Mesenchymal stem cell (in vitro differentiated cells and primary cell): ENCODE measurements around the gene CEP20.

ENCODE experiments used
- DNase-seq: peaks from one replicate; pipeline ENCODE4 v3.0.0-alpha.2; 2013
- H2AFZ ChIP-seq: one replicate; pipeline ENCODE4 v1.6.1; 2013; ENCODE audit warnings: low read depth, mild to moderate bottlenecking, control low read depth, inconsistent platforms, low read length, moderate library complexity
- H2AK5ac ChIP-seq: 2 replicates; pipeline ENCODE4 v1.6.1; 2013; ENCODE audit warnings: low read length, moderate library complexity, mild to moderate bottlenecking, inconsistent platforms; ENCODE audit not compliant: severe bottlenecking
- H2BK120ac ChIP-seq: one replicate; pipeline ENCODE4 v1.6.1; 2013; ENCODE audit warnings: low read depth, mild to moderate bottlenecking, inconsistent platforms, low read length, moderate library complexity
- H2BK12ac ChIP-seq, 2 experiments: one replicate each; pipeline ENCODE4 v1.6.1; 2013; ENCODE audit warnings: inconsistent platforms in 2 of 2, low read length in 2 of 2, mild to moderate bottlenecking in 2 of 2, moderate library complexity in 2 of 2, control low read depth in 1 of 2
- H2BK15ac ChIP-seq: one replicate; pipeline ENCODE4 v1.6.1; 2013; ENCODE audit warnings: mild to moderate bottlenecking, low read depth, inconsistent platforms; ENCODE audit not compliant: poor library complexity, severe bottlenecking
- H2BK5ac ChIP-seq: 2 replicates; pipeline ENCODE4 v1.6.1; 2013; ENCODE audit warnings: low read depth, mild to moderate bottlenecking, low read length, control low read depth, inconsistent platforms; ENCODE audit not compliant: poor library complexity, severe bottlenecking
- H3K14ac ChIP-seq, 2 experiments: one replicate each; pipeline ENCODE4 v1.6.1; 2013; ENCODE audit warnings: inconsistent platforms in 2 of 2, low read length in 2 of 2, control low read depth in 1 of 2, mild to moderate bottlenecking in 1 of 2, moderate library complexity in 1 of 2
- H3K18ac ChIP-seq, 2 experiments: one replicate each; pipeline ENCODE4 v1.6.1; 2013; ENCODE audit warnings: inconsistent platforms in 2 of 2, low read length in 2 of 2, control low read depth in 1 of 2, low read depth in 1 of 2, mild to moderate bottlenecking in 1 of 2
- H3K23ac ChIP-seq, 2 experiments: one replicate each; pipeline ENCODE4 v1.6.1; 2013; ENCODE audit warnings: inconsistent platforms in 2 of 2, low read length in 2 of 2, mild to moderate bottlenecking in 2 of 2, moderate library complexity in 2 of 2, control low read depth in 1 of 2
- H3K27ac ChIP-seq: 2 replicates; pipeline ENCODE4 v1.5.1; 2013; ENCODE audit warnings: mild to moderate bottlenecking, moderate library complexity, low read length, control low read depth, inconsistent platforms; ENCODE audit not compliant: poor library complexity, severe bottlenecking
- H3K27me3 ChIP-seq, 2 experiments: 2 replicates each; pipeline versions ENCODE4 v1.6.1 to v1.7.0; 2013; ENCODE audit warnings: low read length in 2 of 2, mild to moderate bottlenecking in 2 of 2, moderate library complexity in 2 of 2, control low read depth in 1 of 2, inconsistent platforms in 1 of 2; ENCODE audit not compliant: control insufficient read depth in 1 of 2, insufficient read depth in 1 of 2
- H3K36me3 ChIP-seq, 2 experiments: 2 replicates each; pipeline versions ENCODE4 v1.6.1 to v1.7.0; 2013; ENCODE audit warnings: low read length in 2 of 2, control low read depth in 1 of 2, inconsistent platforms in 1 of 2, low read depth in 1 of 2, mild to moderate bottlenecking in 1 of 2; ENCODE audit not compliant: insufficient read depth in 2 of 2, control insufficient read depth in 1 of 2
- H3K4ac ChIP-seq, 2 experiments: one replicate each; pipeline ENCODE4 v1.6.1; 2013; ENCODE audit warnings: inconsistent platforms in 2 of 2, low read length in 2 of 2, mild to moderate bottlenecking in 2 of 2, moderate library complexity in 2 of 2, control low read depth in 1 of 2, low read depth in 1 of 2
- H3K4me1 ChIP-seq: 2 replicates; pipeline ENCODE4 v1.6.1; 2013; ENCODE audit warnings: low read depth, low read length, control low read depth; ENCODE audit not compliant: control insufficient read depth, insufficient read depth
- H3K4me2 ChIP-seq: 2 replicates; pipeline ENCODE4 v1.6.1; 2013; ENCODE audit warnings: low read length, mild to moderate bottlenecking, inconsistent platforms; ENCODE audit not compliant: poor library complexity, severe bottlenecking
- H3K4me3 ChIP-seq, 2 experiments: 2 replicates each; pipeline versions ENCODE4 v1.5.1 to v1.7.0; 2013; ENCODE audit warnings: low read length in 2 of 2, mild to moderate bottlenecking in 2 of 2, control low read depth in 1 of 2, low read depth in 1 of 2; ENCODE audit not compliant: insufficient read depth in 1 of 2
- H3K79me1 ChIP-seq: replicated peaks from 2 replicates; pipeline ENCODE4 v1.6.1; 2013; ENCODE audit warnings: mild to moderate bottlenecking, control low read depth, low read length, inconsistent platforms; ENCODE audit not compliant: poor library complexity, severe bottlenecking
- H3K9ac ChIP-seq: 2 replicates; pipeline ENCODE4 v1.7.0; 2013; ENCODE audit warnings: mild to moderate bottlenecking, low read length, moderate library complexity
- H3K9me3 ChIP-seq: 2 replicates; pipeline ENCODE4 v1.7.0; 2013; ENCODE audit warnings: mild to moderate bottlenecking, low read length; ENCODE audit not compliant: control insufficient read depth
- H4K8ac ChIP-seq: one replicate; pipeline ENCODE4 v1.6.1; 2013; ENCODE audit warnings: inconsistent platforms, mild to moderate bottlenecking, low read length, moderate library complexity
- H4K91ac ChIP-seq: one replicate; pipeline ENCODE4 v1.6.1; 2013; ENCODE audit warnings: mild to moderate bottlenecking, low read length, inconsistent platforms
- WGBS: methylation state at CpG from one replicate; pipeline ENCODE4 v1.1.7; 2013; ENCODE audit warnings: mixed read lengths; 5-methylcytosine and 5-hydroxymethylcytosine counted together

Gene CEP20

DNA sequence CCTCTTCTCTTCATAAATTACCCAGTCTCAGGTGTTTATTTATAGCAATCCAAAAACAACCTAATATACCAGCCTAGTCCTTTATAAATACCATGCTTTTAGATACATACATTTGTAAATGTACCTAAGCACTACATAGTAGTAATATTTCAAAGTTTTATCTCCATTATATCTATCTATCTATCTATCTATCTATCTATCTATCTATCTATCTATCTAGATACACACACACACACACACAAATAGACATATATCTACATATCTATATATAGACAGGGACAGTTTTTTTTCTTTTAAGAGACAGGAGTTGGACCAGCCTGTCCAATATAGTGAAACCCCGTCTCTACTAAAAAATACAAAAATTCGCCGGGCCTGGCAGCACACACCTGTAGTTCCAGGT lies 5.8 kb downstream of the CEP20 start:
- H2BK15ac ChIP-seq = no peak overlapping the region
- no peaks in the 10 kb centered on the region for H3K9me3 ChIP-seq
- no peak overlapping the region for H2AFZ ChIP-seq
- H2BK12ac ChIP-seq = no peak overlapping the region
- H3K18ac ChIP-seq = no peak overlapping the region
- H3K23ac ChIP-seq = no peak overlapping the region
- H2BK120ac ChIP-seq = no peak overlapping the region
- no peak overlapping the region for H2BK5ac ChIP-seq
- peaks cover 6% of the 10 kb centered on the region for H3K4me1 ChIP-seq
- no peak overlapping the region for H3K4me3 ChIP-seq
- WGBS = 78% methylated on average over 3 of the region's 3 CpGs
- no peak overlapping the region for H4K8ac ChIP-seq
- no peak overlapping the region for H3K4me2 ChIP-seq
- H3K14ac ChIP-seq = no peak overlapping the region
- no peak overlapping the region for H2AK5ac ChIP-seq
- H3K27me3 ChIP-seq = no peaks in the 10 kb centered on the region
- peaks cover 15% of the 10 kb centered on the region for H3K79me1 ChIP-seq
- H3K27ac ChIP-seq = no peak overlapping the region
- no peak overlapping the region for H4K91ac ChIP-seq
- no peak for DNase-seq
- H3K4ac ChIP-seq = no peak overlapping the region
- H3K9ac ChIP-seq = no peak overlapping the region
- H3K36me3 ChIP-seq = peaks cover 28 to 34% of the 10 kb centered on the region in 2 experiments

DNA sequence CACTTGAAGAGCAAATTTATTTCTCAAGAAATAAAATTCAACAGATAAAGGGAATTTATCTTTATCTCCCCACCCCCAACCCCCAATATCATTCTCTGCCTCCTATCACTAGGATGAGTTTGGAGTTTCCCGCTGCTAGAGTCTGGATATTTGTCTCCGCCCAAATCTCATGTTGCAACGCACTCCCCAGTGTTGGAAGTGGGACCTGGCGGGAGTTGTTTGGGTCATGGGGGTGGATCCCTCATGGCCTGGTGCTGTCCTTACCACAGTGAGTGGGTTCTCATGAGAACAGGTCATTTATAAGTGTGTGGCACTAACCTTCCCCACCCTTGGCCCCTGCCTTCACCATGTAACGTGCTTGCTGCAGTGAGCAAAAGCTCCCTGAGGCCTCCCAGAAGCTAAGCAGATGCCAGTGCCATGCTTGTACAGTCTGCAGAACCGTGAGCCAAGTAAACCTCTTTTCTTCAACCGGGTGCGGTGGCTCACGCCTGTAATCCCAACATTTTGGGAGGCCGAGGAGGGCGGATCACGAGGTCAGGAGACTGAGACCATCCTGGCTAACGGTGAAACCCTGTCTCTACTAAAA lies 6.5 kb downstream of the CEP20 start:
- 93% methylated on average over 13 of the region's 13 CpGs for WGBS
- no peak overlapping the region for H3K4me3 ChIP-seq
- H3K18ac ChIP-seq = no peak overlapping the region
- no peak overlapping the region for H2BK120ac ChIP-seq
- no peak overlapping the region for H3K9ac ChIP-seq
- no peak overlapping the region for H2BK5ac ChIP-seq
- no peak overlapping the region for H2AK5ac ChIP-seq
- H2BK12ac ChIP-seq = no peak overlapping the region
- no peak overlapping the region for H3K4ac ChIP-seq
- H3K27ac ChIP-seq = no peak overlapping the region
- no peak overlapping the region for H3K4me2 ChIP-seq
- H4K91ac ChIP-seq = no peak overlapping the region
- no peak overlapping the region for H3K23ac ChIP-seq
- H3K36me3 ChIP-seq = peaks cover 30 to 41% of the 10 kb centered on the region in 2 experiments
- no peak overlapping the region for H4K8ac ChIP-seq
- no peak overlapping the region for H2AFZ ChIP-seq
- no peaks in the 10 kb centered on the region for H3K27me3 ChIP-seq
- peaks cover 15% of the 10 kb centered on the region for H3K79me1 ChIP-seq
- no peaks in the 10 kb centered on the region for H3K9me3 ChIP-seq
- no peak for DNase-seq
- peaks cover 6% of the 10 kb centered on the region for H3K4me1 ChIP-seq
- H2BK15ac ChIP-seq = no peak overlapping the region
- no peak overlapping the region for H3K14ac ChIP-seq

DNA sequence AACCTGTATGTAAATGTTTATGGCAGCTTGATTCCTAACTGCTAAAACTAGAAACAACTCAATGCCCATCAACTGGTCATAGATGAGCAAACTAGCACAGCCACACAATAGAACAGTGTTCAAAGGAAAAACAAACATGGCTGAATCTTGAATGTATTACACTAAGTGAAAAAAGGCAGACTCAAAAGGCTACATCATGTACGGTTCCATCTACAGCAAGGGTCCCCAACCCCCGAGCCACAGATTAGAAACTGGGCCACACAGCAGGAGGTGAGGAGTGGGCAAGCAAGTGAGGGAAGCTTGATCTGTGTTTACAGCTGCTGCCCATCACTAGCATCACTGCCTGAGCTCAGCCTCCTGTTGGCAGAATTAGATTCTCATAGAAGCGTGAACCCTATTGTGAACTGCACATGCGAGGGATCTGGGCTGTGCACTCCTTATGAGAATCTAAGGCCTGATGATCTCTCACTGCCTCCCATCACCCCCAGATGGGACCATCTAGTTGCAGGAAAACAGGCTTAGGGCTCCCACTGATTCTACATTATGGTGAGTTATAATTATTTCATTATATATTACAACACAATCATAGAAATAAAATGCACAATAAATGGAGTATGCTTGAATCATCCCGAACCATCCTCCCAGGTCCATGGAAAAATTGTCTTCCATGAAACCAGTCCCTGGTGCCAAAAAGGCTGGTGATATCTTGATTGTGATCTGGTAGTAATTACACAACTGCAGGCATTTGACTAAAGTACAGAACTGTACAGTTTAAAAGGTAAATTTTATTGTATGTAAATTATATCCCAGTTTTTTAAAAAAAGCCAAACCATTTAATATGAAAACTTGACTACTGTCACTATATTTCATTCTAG lies 7.7 kb downstream of the CEP20 start:
- H3K4me1 ChIP-seq = peaks cover 12% of the 10 kb centered on the region
- no peak overlapping the region for H3K23ac ChIP-seq
- peak overlapping the region; percentile 54 for H3K9ac ChIP-seq
- no peak overlapping the region for H2BK120ac ChIP-seq
- no peak overlapping the region for H4K91ac ChIP-seq
- H3K4ac ChIP-seq = peak overlapping the region in 1 of 2 experiments; percentile 80
- H3K27me3 ChIP-seq = no peaks in the 10 kb centered on the region
- no peak overlapping the region for H2AFZ ChIP-seq
- H3K14ac ChIP-seq = no peak overlapping the region
- no peaks in the 10 kb centered on the region for H3K9me3 ChIP-seq
- peaks cover 15% of the 10 kb centered on the region for H3K79me1 ChIP-seq
- H2BK5ac ChIP-seq = no peak overlapping the region
- no peak overlapping the region for H2BK12ac ChIP-seq
- 94% methylated on average over 4 of the region's 5 CpGs for WGBS
- no peak overlapping the region for H2BK15ac ChIP-seq
- H2AK5ac ChIP-seq = no peak overlapping the region
- peak overlapping the region; percentile 75 for H4K8ac ChIP-seq
- H3K18ac ChIP-seq = no peak overlapping the region
- no peak overlapping the region for H3K27ac ChIP-seq
- DNase-seq = no peak
- H3K4me3 ChIP-seq = no peak overlapping the region
- H3K36me3 ChIP-seq = peaks cover 30 to 44% of the 10 kb centered on the region in 2 experiments
- no peak overlapping the region for H3K4me2 ChIP-seq

DNA sequence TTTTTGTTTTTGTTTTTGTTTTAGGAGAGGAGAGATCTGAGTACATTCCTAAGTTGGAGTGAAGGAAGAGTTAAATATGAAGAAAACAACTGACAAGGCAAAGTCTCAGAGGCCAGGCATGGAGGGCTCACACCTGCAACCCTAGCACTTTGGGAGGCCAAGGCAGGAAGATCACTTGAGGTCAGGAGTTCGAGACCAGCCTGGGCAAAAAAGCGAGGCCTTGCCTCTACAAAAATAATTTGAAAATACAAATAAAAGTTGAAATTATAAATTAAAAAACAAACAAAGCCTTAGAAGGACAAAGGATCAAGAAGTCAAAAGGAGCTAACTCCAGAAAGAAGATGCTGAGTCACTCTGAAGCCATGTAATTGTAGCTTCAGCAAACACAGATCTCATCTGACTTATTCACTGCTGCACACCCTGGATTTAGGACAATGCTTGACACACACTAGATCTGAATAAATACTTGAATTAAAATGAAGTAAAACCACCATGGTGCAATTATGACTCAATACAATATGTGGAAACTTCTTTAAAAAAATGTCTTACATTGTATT lies 9.1 kb downstream of the CEP20 start:
- Histone ChIP-seq H3K4ac (no peak overlapping the region), H4K91ac (no peak overlapping the region), H2AK5ac (no peak overlapping the region)

More for the DNA sequence above, 9.1 kb downstream of the CEP20 start:
- Histone ChIP-seq H4K8ac (no peak overlapping the region), H3K14ac (no peak overlapping the region), H3K4me2 (no peak overlapping the region), H3K23ac (no peak overlapping the region), H3K79me1 (peaks cover 17% of the 10 kb centered on the region), H3K27me3 (no peaks in the 10 kb centered on the region), H2BK12ac (no peak overlapping the region), H3K36me3 (peaks cover 27 to 42% of the 10 kb centered on the region in 2 experiments), H2BK5ac (no peak overlapping the region), H2AFZ (no peak overlapping the region), H3K4me3 (no peak overlapping the region), H2BK120ac (no peak overlapping the region), H3K9ac (peak overlapping the region; percentile 71), H3K27ac (peak overlapping the region; percentile 15), H3K18ac (no peak overlapping the region), H3K4me1 (peaks cover 12% of the 10 kb centered on the region), H3K9me3 (no peaks in the 10 kb centered on the region), H2BK15ac (no peak overlapping the region)
- no CpG with 5 or more reads among the region's 2 CpGs for WGBS
- peak; percentile 73 for DNase-seq
